ENCODE measurements around the gene UROC1.

Gene UROC1

DNA sequence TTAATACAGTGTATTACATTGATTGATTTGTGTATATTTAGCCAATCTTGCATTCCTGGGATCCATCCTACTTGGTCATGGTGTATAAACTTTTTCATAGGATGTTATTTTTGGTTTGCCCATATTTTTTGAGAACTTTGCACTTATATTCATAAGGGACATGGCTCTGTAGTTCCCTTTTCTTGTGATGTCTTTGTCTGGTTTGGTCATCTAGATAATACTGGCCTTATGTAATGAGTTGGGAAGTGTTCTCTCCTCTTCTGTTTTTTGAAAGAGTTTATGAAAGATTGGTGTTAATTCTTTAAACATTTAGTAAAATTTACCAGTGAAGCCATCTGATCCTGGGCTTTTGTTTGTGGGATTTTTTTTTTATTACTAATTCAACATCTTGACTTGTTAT lies 15.9 kb upstream of the UROC1 start:
- no peak overlapping the region for H2AFZ ChIP-seq (ENCODE audit: low read depth)
- H3K4me1 ChIP-seq (ENCODE audit: low read depth, poor library complexity, severe bottlenecking) = no peaks in the 10 kb centered on the region
- H4K20me1 ChIP-seq (ENCODE audit: insufficient read depth) = no peaks in the 10 kb centered on the region
- no peak overlapping the region for H3K4me2 ChIP-seq
- no peaks in the 10 kb centered on the region for H3K79me2 ChIP-seq (ENCODE audit: insufficient read depth, low read depth)
- TF ChIP-seq, protein P1, sequence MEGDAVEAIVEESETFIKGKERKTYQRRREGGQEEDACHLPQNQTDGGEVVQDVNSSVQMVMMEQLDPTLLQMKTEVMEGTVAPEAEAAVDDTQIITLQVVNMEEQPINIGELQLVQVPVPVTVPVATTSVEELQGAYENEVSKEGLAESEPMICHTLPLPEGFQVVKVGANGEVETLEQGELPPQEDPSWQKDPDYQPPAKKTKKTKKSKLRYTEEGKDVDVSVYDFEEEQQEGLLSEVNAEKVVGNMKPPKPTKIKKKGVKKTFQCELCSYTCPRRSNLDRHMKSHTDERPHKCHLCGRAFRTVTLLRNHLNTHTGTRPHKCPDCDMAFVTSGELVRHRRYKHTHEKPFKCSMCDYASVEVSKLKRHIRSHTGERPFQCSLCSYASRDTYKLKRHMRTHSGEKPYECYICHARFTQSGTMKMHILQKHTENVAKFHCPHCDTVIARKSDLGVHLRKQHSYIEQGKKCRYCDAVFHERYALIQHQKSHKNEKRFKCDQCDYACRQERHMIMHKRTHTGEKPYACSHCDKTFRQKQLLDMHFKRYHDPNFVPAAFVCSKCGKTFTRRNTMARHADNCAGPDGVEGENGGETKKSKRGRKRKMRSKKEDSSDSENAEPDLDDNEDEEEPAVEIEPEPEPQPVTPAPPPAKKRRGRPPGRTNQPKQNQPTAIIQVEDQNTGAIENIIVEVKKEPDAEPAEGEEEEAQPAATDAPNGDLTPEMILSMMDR (conservative IDR thresholded peaks at IDR 0.05; ENCODE audit: low read depth, low read length) = no peak
- H3K27ac ChIP-seq = no peak overlapping the region
- peaks cover 5% of the 10 kb centered on the region; the same call in 1 of the 2 replicates for H3K27me3 ChIP-seq (ENCODE audit: insufficient read depth, low read depth)
- H3K4me3 ChIP-seq (IDR thresholded peaks at IDR 0.05; ENCODE audit: insufficient read depth, low read depth, low read length) = no peak overlapping the region
- no peak overlapping the region for H3K9ac ChIP-seq
- H3K36me3 ChIP-seq (ENCODE audit: insufficient read depth) = no peaks in the 10 kb centered on the region

DNA sequence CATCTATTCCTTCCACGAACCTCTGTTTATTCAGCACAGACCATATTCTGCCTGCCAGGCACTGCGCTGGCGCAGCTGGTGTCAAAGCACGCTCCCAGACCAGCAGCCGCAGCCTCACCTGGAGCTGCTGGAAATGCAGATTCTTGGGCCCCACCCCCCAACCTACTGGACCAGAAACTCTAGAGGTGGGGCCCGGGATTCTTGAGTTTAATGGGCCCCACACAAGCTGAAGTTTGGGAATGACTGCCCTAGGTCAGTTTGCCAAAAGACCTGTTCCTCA lies 13.4 kb upstream of the UROC1 start:
- no peak overlapping the region for H3K4me2 ChIP-seq
- no peaks in the 10 kb centered on the region for H3K4me1 ChIP-seq (ENCODE audit: low read depth, poor library complexity, severe bottlenecking)
- no peak overlapping the region for H3K9ac ChIP-seq
- no peaks in the 10 kb centered on the region for H3K36me3 ChIP-seq (ENCODE audit: insufficient read depth)
- no peaks in the 10 kb centered on the region for H4K20me1 ChIP-seq (ENCODE audit: insufficient read depth)
- no peaks in the 10 kb centered on the region for H3K79me2 ChIP-seq (ENCODE audit: insufficient read depth, low read depth)
- peaks cover 5% of the 10 kb centered on the region; the same call in 1 of the 2 replicates for H3K27me3 ChIP-seq (ENCODE audit: insufficient read depth, low read depth)
- H3K27ac ChIP-seq = no peak overlapping the region
- H3K4me3 ChIP-seq (IDR thresholded peaks at IDR 0.05; ENCODE audit: insufficient read depth, low read depth, low read length) = no peak overlapping the region
- TF ChIP-seq, protein P1 (conservative IDR thresholded peaks at IDR 0.05; ENCODE audit: low read depth, low read length) = no peak
- no peak overlapping the region for H2AFZ ChIP-seq (ENCODE audit: low read depth)

DNA sequence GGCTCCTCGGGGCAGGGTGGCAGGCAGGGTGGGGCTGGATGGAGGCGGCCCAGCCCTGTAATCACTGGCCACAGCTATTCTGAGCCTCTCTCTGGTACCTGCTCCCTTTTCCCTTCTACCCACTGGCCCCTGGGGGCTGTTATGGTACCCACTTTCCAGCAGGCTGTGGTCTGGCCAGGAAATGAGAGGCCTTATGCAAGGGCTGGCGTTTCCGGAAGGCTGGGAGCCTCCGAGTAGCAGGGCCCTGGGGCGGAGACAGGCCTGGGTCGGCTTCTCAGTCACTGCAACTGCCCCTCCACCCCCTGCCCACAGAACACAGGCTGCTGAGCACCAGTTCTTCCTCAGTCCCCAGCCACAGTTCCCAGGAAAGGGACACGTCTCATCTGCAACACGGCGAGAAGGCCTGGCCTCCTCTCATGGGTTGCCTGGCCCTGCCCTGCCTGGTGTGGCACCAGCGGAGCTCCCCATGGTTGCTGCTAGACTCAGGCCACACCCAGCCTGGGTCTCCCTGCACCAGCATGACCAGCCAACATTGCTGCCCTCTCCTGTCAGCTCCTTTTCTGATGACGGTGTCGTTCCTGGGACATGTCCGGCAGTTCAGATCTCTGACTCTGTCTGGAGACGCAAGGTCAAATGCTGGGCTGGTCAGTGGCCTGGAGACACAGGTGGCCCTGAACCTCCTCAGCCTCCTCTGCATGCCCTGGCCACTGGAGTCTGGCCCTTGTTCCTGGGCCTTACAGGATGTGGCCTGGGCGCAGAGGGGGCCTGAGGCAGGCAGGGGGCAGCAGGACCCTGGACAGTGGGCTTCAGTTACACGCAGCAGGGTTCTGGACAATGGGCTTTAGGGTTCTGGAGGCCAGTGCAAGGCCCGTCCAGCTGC lies 12.8 kb upstream of the UROC1 start:
- TF ChIP-seq, protein P1 (conservative IDR thresholded peaks at IDR 0.05; ENCODE audit: low read depth, low read length) = no peak
- H3K27me3 ChIP-seq (ENCODE audit: insufficient read depth, low read depth) = peaks cover 5% of the 10 kb centered on the region; the same call in 1 of the 2 replicates
- no peaks in the 10 kb centered on the region for H3K36me3 ChIP-seq (ENCODE audit: insufficient read depth)
- no peaks in the 10 kb centered on the region for H4K20me1 ChIP-seq (ENCODE audit: insufficient read depth)
- no peak overlapping the region for H3K4me2 ChIP-seq
- H2AFZ ChIP-seq (ENCODE audit: low read depth) = no peak overlapping the region
- no peaks in the 10 kb centered on the region for H3K79me2 ChIP-seq (ENCODE audit: insufficient read depth, low read depth)
- H3K4me1 ChIP-seq (ENCODE audit: low read depth, poor library complexity, severe bottlenecking) = no peaks in the 10 kb centered on the region
- H3K27ac ChIP-seq = no peak overlapping the region
- H3K4me3 ChIP-seq (IDR thresholded peaks at IDR 0.05; ENCODE audit: insufficient read depth, low read depth, low read length) = no peak overlapping the region
- no peak overlapping the region for H3K9ac ChIP-seq

DNA sequence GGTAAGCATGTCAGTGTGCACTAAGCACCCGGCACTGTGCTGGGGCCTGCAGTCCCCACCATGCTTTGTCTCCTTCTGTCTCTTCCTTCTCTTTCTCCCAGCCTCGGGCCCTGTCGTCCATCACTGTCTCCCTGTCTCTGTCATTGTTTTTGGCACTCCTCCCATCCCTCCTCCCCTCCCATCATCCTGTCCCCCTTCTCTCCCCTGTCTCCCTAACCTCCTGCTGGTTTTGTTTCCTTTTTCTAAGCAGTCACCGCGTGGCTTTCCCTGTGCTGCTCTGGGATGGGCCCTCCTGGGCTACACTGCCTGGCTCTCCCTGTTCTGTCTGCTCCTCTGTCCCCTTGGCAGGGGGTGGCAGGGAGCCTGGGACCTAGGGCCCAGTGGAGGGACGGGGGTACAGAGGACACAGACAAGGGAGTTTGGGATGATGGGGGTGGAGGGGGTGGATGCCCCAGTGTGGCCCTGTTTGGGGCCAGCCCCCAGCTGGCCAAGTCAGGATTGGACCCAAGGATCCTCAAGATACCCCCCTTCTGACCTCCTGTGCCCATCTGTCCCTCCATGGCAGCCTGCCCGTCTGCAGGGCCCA lies 12.1 kb upstream of the UROC1 start:
- H3K27me3 ChIP-seq (ENCODE audit: insufficient read depth, low read depth) = peaks cover 5% of the 10 kb centered on the region; the same call in 1 of the 2 replicates
- TF ChIP-seq, protein P1 (conservative IDR thresholded peaks at IDR 0.05; ENCODE audit: low read depth, low read length) = no peak
- no peak overlapping the region for H3K27ac ChIP-seq
- H3K9ac ChIP-seq = no peak overlapping the region
- no peak overlapping the region for H3K4me2 ChIP-seq
- H2AFZ ChIP-seq (ENCODE audit: low read depth) = no peak overlapping the region
- no peaks in the 10 kb centered on the region for H3K4me1 ChIP-seq (ENCODE audit: low read depth, poor library complexity, severe bottlenecking)
- H4K20me1 ChIP-seq (ENCODE audit: insufficient read depth) = no peaks in the 10 kb centered on the region
- H3K36me3 ChIP-seq (ENCODE audit: insufficient read depth) = no peaks in the 10 kb centered on the region
- H3K79me2 ChIP-seq (ENCODE audit: insufficient read depth, low read depth) = no peaks in the 10 kb centered on the region
- H3K4me3 ChIP-seq (IDR thresholded peaks at IDR 0.05; ENCODE audit: insufficient read depth, low read depth, low read length) = no peak overlapping the region
